Spleen (tissue), 7 donors: ENCODE measurements around the gene NSD1.

Experiments used
- CTCF ChIP-seq, 11 experiments: fragments of 200-600 bp in 7 of 11; fragments of 450-650 bp in 4 of 11; sonication (generic) in 4 of 11; IDR thresholded peaks in 8 of 11; conservative IDR thresholded peaks in 3 of 11; 1 replicate in 7 of 11; 2 replicates in 4 of 11; pipeline versions ENCODE4 v1.4.0 to v1.8.0; 2016 to 2021; ENCODE audit warnings: antibody characterized with exemption in 11 of 11, inconsistent platforms in 4 of 11, mild to moderate bottlenecking in 1 of 11
- POLR2A ChIP-seq, 3 donors: fragments of 450-650 bp; IDR thresholded peaks; one replicate each; pipeline ENCODE4 v1.5.1; 2017; ENCODE audit warnings: antibody characterized with exemption in 3 of 3, mild to moderate bottlenecking in 1 of 3
- POLR2AphosphoS5 ChIP-seq, 3 donors: sonication (generic); formaldehyde crosslinking; IDR thresholded peaks; one replicate each; pipeline ENCODE4 v1.5.1; 2017; ENCODE audit warnings: antibody characterized with exemption in 3 of 3
- donor health status: DM: no; HTN: no; CAD: no; lungs with moderate emphysema.
- donor health status: DM: no; HTN: no; CAD: no.
- donor health status: DM: no; HTN: no; CAD: no.

DNA sequence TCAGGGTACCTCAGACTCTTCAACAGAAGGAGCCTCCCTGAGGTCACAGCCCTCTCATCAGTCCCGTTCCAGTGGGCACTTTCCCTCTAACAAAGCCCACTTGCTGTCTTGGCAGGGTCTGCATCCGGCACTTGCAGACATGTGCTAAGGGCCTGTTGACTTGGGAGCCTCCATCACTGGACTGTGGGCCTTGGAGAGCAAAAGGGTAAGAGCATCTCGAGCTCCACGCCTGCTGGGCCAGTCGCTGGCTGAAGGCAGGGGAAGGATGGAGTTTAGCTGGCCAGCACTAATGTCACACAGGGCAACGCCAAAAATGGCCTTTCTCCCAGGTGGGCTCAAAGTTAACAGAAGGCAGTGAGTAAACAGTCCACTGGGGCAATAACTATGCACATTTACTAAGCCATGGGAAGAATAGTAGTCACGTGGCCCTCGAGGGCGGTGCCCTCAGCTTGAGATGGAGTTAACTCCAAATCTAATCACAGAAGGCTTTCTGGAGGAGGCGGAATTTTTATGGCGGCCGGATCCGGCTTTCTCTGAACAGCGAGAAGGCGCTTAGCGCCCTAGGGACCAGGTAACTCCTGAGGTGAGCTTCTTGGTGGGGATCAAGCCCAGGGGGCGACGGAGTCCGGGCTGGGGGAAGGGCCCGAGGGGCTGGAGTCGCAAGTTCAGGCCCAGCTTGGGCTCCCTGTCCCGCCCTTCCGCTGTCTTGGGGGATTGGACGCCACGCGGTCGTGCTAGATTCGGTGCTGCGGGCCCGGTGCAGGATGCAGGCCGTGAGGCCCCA lies 2.0 kb upstream of the NSD1 start:
- TF ChIP-seq CTCF (IDR thresholded peaks at IDR 0.05 in 8 of 11, conservative IDR thresholded peaks at IDR 0.05 in 3 of 11) (no peak), POLR2A (IDR thresholded peaks at IDR 0.05) (no peak), POLR2AphosphoS5 (IDR thresholded peaks at IDR 0.05) (no peak)
